GM12872 (cell line): Measurements from ENCODE around the gene CCND3.

Source experiments
- TF ChIP-seq, protein P1 (sequence below): IDR thresholded peaks from 3 replicates; pipeline ENCODE4 v1.5.1; 2011; ENCODE audit warnings: low read depth, mild to moderate bottlenecking, low read length, moderate library complexity; ENCODE audit not compliant: insufficient read depth

CCND3 gene

DNA sequence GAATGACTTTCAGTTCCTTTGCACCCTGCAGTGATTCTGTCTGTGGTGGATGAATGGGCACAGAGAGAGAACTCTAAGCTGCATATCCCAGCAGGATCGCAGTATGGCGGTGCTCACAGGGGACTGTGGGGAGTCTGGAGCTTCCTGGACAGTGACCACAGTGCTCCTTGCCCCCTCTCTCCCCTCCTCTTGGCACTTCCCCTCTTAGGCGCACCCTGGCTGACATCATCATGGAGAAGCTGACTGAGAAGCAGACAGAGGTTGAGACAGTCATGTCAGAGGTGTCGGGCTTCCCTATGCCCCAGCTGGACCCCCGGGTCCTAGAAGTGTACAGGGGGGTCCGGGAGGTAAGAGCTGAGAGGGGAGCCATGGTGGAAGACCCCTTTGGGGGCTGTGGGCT is 11.7 kb downstream of the CCND3 start:
- TF ChIP-seq, protein P1, sequence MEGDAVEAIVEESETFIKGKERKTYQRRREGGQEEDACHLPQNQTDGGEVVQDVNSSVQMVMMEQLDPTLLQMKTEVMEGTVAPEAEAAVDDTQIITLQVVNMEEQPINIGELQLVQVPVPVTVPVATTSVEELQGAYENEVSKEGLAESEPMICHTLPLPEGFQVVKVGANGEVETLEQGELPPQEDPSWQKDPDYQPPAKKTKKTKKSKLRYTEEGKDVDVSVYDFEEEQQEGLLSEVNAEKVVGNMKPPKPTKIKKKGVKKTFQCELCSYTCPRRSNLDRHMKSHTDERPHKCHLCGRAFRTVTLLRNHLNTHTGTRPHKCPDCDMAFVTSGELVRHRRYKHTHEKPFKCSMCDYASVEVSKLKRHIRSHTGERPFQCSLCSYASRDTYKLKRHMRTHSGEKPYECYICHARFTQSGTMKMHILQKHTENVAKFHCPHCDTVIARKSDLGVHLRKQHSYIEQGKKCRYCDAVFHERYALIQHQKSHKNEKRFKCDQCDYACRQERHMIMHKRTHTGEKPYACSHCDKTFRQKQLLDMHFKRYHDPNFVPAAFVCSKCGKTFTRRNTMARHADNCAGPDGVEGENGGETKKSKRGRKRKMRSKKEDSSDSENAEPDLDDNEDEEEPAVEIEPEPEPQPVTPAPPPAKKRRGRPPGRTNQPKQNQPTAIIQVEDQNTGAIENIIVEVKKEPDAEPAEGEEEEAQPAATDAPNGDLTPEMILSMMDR = no peak

DNA sequence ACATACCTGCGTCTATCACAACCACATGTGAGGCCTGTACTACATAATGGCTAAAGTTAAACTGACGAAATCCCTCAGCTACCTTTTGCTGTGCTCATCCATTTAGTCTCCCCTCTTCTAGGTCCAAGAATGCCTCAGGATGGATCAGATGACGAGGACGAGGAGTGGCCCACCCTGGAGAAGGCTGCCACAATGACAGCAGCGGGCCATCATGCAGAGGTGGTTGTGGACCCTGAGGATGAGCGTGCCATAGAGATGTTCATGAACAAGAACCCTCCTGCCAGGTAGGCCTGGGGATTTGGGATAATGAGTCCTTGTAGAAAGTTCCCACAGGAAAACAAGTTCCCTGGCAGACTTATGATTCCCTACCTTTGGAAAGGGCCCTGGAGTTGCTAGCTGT is 14.4 kb downstream of the CCND3 start:
- TF ChIP-seq, protein P1 = no peak

DNA sequence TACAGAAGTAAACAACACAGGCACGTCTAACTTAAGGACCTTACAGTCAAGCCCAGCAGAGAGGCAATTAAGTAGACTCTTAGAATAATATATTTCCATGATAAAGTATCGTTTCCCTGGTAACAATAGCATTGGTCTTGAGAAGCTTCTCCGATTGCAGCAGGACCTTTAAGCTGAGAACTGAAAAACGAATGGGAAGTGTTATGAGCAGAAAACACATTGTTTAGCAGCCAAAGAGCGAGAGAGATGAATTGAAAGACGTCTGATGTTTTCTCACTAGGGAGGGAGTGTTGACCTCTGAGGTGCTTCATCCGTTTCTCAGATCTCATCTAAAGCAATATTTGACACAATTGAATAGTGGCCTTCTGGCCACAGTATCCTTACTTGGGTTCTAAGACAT is 19.5 kb downstream of the CCND3 start:
- TF ChIP-seq, protein P1 = no peak

DNA sequence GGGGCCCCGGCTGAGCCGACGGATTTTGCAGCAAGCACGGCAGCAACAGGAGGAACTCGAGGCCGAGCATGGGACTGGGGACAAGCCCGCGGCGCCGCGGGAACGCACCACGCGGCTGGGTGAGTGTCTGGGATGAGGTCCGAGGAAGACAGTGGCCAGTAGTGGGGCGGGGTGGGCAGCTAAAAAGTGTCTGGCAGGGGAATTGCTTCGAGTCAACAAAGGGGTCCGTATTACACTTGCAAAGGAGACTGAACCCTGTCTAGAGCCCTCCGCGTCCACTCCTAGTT is 20.0 kb downstream of the CCND3 start:
- TF ChIP-seq, protein P1 = no peak

DNA sequence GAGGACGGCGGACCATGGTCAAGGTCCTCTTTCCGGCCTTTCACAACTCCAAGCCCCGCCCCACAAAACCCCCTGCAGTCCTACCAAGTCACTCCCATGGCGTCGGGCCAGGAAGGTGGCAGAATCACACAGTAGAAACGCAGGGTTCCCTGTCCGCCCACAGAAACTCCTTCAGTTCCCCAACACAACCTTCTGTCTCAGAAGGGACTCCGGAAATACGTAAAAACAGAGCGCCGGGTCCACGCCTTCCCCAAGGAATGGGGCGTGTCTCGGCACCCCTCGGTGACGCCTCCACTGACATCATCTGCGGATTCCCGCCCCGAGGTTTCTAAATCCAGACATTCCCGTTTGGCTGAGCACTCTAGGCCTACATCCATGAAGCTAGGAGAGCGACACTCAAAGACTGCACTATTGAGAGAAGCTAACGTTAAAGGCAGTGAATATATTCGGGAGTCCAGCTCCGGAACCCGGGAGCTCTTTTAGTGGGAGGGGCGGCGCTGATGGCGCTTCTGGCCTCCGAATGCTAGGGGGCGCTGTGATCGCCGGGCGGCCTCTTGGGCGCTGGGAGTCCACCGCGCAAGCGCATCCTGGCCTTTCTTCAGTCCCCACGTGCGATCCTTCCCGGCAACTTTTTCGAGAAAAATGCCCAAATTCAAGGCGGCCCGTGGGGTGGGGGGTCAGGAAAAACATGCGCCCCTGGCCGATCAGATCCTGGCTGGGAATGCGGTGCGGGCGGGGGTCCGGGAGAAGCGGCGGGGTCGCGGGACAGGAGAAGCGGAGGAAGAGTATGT is 20.5 kb downstream of the CCND3 start, which contains the start of the genes BYSL and MED20:
TSS of gene BYSL (plus strand) at position 579 of the 791 bp plus-strand sequence. CDS start at position 643, 64 bp downstream.
TSS of gene MED20 (minus strand) at position 219 of the 791 bp plus-strand sequence. CDS start at position 98, 121 bp downstream.
- TF ChIP-seq, protein P1 = peak; percentile 95

DNA sequence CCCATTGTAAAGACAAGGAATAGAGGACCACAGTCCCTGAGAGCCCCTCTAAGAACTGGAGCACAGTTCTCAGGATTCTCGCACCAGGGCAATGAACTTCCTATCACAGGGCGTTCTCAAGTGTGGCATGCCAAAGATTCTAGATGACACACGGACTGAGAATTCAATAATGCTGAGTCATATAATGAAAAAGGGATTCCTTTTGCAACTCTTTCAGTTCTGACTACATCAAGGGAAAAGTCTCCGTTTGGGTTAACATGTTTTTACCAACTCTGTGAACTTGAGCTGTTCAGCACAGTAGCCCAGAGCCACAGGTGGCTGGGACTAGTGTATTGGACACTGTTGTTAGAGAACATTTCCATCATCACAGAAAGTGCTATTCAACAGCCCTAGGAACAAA is 24.1 kb downstream of the CCND3 start:
- TF ChIP-seq, protein P1 = no peak

DNA sequence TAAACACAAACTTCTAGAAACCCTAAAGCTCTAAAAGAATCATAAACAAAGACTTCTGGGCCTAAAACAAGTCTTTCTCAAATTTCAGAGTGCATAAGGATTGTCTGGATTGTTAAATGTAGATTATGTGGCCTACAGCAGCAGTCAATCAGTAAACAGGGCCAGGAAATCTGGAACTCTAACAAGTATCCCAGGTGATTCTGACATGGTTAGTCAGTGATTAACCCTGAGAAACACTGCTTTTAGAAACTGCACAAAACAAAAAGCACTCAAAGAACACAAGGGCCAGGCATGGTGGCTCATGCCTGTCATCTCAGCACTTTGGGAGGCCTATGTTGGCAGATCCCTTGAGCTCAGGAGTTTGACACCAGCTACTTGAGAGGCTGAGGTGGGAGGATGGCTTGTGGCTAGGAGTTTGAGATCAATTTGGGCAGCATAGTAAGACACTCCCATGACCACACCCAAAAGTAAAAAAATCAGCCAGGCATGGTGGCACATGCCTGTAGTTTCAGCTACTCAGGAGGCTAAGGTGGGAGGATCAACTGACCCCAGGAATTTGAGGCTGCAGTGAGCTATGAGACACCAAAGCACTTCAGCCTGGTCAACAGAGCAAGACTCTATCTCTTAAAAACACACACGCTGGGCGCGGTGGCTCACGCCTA is 26.6 kb downstream of the CCND3 start:
- TF ChIP-seq, protein P1 = no peak
